Skeletal muscle tissue (tissue), 4 donors: ENCODE results near the gene DGKI. TPM values are rescaled to one million over a fixed set of nuclear protein-coding genes. Genes with fewer than 3 reads are reported as not detected.

Source experiments
- H3K27ac ChIP-seq: one replicate; pipeline ENCODE4 v1.7.0; 2013; ENCODE audit warnings: mild to moderate bottlenecking, low read depth, low read length, inconsistent platforms
- H3K27me3 ChIP-seq, 3 donors: one replicate each; pipeline ENCODE4 v1.7.0; 2013; ENCODE audit warnings: low read length in 3 of 3; ENCODE audit not compliant: control insufficient read depth in 3 of 3, insufficient read depth in 3 of 3
- H3K36me3 ChIP-seq, 3 donors: one replicate each; pipeline ENCODE4 v1.7.0; 2013; ENCODE audit warnings: low read length in 3 of 3; ENCODE audit not compliant: control insufficient read depth in 3 of 3, insufficient read depth in 3 of 3
- H3K4me1 ChIP-seq, 3 donors: one replicate each; pipeline ENCODE4 v1.7.0; 2013; ENCODE audit warnings: low read length in 3 of 3, mild to moderate bottlenecking in 3 of 3; ENCODE audit not compliant: control insufficient read depth in 3 of 3, insufficient read depth in 3 of 3
- H3K4me3 ChIP-seq, 3 donors: one replicate each; pipeline ENCODE4 v1.7.0; 2013; ENCODE audit warnings: low read length in 3 of 3
- H3K9ac ChIP-seq, 3 donors: one replicate each; pipeline ENCODE4 v1.7.0; 2013; ENCODE audit warnings: low read length in 3 of 3, mild to moderate bottlenecking in 3 of 3, moderate library complexity in 2 of 3, low read depth in 1 of 3
- H3K9me3 ChIP-seq, 3 donors: one replicate each; pipeline ENCODE4 v1.7.0; 2013; ENCODE audit warnings: low read length in 3 of 3; ENCODE audit not compliant: control insufficient read depth in 3 of 3
- total RNA-seq: library from RNA; depleted of rRNA; stranded (reverse); fragments of >200 nt; gene quantifications from one replicate; pipeline ENCODE4 v1.2.3, GENCODE V29; 2014
- donor health status: Osteomylitis.

The DGKI gene
- total RNA-seq, 1 donor from 2014 or later, result 1.0 TPM

DNA sequence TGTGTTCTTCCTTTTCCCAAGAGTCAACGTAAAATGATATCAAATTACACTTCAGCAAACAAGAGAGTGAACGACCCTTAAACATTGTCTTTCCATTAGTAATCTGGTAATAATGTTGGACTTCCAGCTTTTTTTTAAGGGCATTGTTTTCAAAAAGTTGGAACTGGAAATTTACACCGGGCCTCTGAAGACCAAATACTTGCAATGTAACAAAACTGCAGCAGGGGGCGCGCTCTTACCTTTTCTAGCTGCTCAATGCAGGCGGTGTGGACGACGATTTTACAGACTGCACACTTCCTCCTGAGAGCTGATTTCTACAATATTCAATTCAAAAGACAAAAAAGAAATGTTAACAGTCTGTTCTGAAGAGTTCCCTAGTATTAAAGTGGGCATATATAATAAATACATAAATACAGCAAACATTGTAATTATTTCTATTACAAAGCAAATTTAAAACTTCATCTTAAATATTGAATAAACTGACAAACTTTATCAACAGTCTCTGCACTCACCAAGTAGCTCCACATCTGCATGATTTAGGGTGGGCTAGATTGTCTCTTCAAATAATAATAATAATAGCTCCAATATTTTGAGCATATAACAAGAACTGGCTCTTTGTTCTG lies 190.4 kb downstream of the DGKI start:
- Histone ChIP-seq H3K9me3 (no peaks in the 10 kb centered on the region), H3K27me3 (no peaks in the 10 kb centered on the region), H3K4me3 (no peak overlapping the region), H3K36me3 (no peaks in the 10 kb centered on the region), H3K27ac (no peak overlapping the region), H3K9ac (peak overlapping the region in 1 of 3 donors; percentile 43), H3K4me1 (peaks cover 0 to 4% (median 3%) of the 10 kb centered on the region in 3 donors)

DNA sequence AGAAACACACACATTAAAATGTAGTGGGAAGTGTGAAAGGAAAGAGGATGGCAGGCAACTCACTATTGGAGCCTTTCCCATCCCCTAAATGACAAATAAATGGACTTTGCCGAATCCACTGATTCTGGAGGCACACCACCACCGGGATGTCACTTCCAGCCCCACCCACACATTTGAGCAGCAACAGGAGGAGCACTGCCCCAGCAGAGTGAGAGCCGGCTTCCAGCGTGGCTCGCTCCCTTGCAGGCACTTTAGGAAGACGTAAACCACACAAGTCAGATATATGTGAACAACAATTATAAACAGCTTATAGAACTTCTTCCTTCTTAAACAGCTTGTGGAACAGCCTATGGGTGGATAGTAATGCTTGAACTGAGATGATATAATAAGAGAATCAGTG lies 191.0 kb downstream of the DGKI start:
- H3K4me3 ChIP-seq, result no peak overlapping the region
- no peak overlapping the region for H3K9ac ChIP-seq
- no peaks in the 10 kb centered on the region for H3K9me3 ChIP-seq
- peaks cover 0 to 4% (median 3%) of the 10 kb centered on the region in 3 donors for H3K4me1 ChIP-seq
- H3K27me3 ChIP-seq, result no peaks in the 10 kb centered on the region
- no peak overlapping the region for H3K27ac ChIP-seq
- no peaks in the 10 kb centered on the region for H3K36me3 ChIP-seq

DNA sequence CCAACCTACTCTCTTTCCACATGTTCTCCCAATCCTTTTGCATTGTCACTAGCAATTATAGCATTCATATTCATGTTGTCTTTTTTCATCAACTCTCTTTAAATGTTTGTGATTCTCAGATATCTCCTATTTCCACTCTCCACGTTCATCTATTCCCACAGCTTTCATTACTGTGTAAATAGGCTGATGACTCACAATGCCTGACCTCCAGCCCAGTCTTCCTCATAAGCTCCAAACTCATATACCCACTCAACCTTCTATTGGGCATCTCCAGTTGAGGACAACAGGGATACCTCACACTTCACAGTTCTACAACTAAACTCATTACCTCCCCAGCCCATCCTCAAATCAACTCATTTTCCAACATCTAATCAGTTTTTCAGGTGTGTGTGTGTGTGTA lies 194.1 kb downstream of the DGKI start:
- Histone ChIP-seq H3K27ac (no peak overlapping the region), H3K4me3 (no peak overlapping the region), H3K27me3 (no peaks in the 10 kb centered on the region), H3K4me1 (peaks cover 0 to 3% (median 3%) of the 10 kb centered on the region in 3 donors), H3K9me3 (no peaks in the 10 kb centered on the region), H3K9ac (no peak overlapping the region), H3K36me3 (no peaks in the 10 kb centered on the region)

DNA sequence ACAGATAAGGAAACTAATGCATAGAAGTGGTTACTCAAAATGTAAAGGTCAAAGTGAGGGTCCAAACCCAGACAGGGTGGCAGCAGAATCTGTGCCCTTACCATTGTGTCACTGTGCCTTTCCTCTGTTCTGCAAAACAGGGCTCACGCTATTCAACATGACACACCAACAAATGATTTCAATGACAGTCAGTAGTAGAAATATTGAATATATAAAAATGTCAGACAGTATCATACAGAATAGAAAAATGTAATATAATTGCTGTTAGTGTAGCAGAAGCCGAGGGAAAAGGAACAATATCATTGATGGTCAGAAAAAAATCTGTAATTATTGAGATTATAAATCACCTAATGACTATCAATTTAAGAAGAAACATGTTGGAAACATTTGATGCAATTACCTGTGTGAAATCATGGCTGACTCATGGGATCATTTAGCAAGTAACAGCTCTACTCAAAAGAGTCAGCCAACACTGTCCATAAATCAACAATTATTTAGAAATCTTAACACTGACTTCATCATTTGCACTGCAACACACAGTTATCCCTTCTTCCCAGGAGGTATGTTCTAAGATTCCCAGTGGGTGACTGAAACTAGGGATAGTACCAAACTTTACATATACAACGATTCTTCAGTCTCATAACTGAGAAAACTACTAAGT lies 198.7 kb downstream of the DGKI start:
- H3K9me3 ChIP-seq, result no peaks in the 10 kb centered on the region
- no peak overlapping the region for H3K27ac ChIP-seq
- H3K4me3 ChIP-seq, result no peak overlapping the region
- no peaks in the 10 kb centered on the region for H3K36me3 ChIP-seq
- H3K4me1 ChIP-seq, result no peaks in the 10 kb centered on the region
- H3K9ac ChIP-seq, result no peak overlapping the region
- no peaks in the 10 kb centered on the region for H3K27me3 ChIP-seq

DNA sequence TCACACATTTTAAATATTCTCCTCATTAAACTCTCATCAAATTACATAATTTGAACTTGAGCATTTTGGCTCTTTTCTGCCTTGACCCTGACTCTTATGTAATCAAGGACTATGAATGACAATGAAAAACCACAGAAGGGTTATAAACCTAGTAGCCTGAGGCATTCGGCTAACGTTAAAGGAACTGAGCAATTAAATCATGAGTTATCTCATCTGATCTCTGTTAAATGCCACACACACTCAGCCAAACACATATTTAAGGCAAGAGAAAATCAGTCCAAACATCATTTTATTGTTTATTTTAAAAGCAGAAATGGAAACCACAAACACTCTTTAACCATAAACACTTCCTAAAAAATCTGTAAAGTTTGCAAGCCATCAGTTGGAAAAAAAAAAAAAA lies 204.3 kb downstream of the DGKI start:
- H3K9me3 ChIP-seq, result no peaks in the 10 kb centered on the region
- H3K27me3 ChIP-seq, result no peaks in the 10 kb centered on the region

DNA sequence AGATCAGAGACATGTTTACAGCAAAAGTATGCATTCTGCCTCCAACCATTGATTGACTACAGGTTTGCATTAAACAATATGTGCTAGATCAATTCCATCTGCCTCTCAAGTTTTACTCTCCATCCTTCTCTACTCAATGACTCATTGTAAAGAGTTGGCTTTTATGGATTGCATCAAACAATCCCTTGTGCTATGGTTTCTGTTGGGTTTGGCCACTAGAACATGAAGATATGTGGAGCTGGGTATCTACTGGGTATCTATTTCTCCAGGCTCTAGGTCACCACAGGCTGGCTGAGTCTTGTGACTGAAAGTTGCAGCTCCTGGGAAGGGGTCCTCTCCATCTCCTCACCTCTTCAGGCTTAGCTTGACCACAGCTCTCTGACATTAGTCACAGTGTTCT lies 204.7 kb downstream of the DGKI start:
- Histone ChIP-seq H3K27me3 (no peaks in the 10 kb centered on the region), H3K36me3 (no peaks in the 10 kb centered on the region)

More for the DNA sequence above, 204.3 kb downstream of the DGKI start:
- Histone ChIP-seq H3K4me3 (no peak overlapping the region), H3K36me3 (no peaks in the 10 kb centered on the region), H3K27ac (no peak overlapping the region), H3K4me1 (no peaks in the 10 kb centered on the region), H3K9ac (no peak overlapping the region)

DNA sequence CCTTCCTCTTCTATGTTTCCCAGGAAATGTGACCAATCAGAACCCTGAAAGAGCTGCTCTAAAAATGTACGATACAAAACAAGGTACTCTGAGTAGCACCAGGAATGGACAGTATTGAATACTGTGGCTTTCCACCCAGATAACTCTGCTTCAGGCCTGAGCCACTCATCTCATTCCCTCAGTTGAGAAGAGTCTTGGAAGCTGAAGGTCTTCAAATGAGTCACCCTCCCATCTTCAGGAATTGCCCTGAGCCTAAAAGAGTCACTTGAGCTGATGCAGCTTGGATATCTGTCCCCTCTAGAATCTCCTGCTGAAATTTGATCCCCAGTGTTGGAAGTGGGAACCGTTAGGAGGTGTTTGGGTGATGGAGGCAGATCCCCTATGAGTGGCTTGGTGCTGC lies 210.4 kb downstream of the DGKI start:
- no peak overlapping the region for H3K27ac ChIP-seq
- no peaks in the 10 kb centered on the region for H3K36me3 ChIP-seq
- H3K4me3 ChIP-seq, result no peak overlapping the region
- H3K27me3 ChIP-seq, result no peaks in the 10 kb centered on the region
- no peaks in the 10 kb centered on the region for H3K9me3 ChIP-seq
- H3K9ac ChIP-seq, result no peak overlapping the region
- no peaks in the 10 kb centered on the region for H3K4me1 ChIP-seq

More for the DNA sequence above, 204.7 kb downstream of the DGKI start:
- Histone ChIP-seq H3K4me3 (no peak overlapping the region), H3K9ac (no peak overlapping the region), H3K9me3 (no peaks in the 10 kb centered on the region), H3K4me1 (no peaks in the 10 kb centered on the region), H3K27ac (no peak overlapping the region)

DNA sequence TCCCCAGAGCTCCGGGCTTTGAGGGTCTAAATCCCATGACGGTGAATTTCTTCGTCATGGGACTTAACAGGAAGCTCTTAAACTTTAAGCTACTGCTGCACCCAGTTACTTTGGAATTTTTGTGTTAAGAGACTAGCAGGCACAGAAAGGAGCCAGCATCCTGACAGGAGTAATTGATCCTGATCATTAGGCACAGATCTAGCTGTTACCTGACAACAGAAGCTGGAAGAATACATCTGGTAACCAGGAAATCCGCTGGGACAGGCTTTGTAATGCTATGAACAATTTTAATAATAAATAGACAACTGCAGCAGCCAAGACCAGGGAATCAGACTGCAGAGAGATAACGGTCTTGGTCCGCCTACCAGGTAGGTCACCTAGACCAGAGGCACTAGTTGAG lies 210.9 kb downstream of the DGKI start:
- no peaks in the 10 kb centered on the region for H3K4me1 ChIP-seq
- no peak overlapping the region for H3K27ac ChIP-seq
- no peaks in the 10 kb centered on the region for H3K27me3 ChIP-seq
- H3K9ac ChIP-seq, result no peak overlapping the region
- no peak overlapping the region for H3K4me3 ChIP-seq
- H3K36me3 ChIP-seq, result no peaks in the 10 kb centered on the region
- H3K9me3 ChIP-seq, result no peaks in the 10 kb centered on the region

DNA sequence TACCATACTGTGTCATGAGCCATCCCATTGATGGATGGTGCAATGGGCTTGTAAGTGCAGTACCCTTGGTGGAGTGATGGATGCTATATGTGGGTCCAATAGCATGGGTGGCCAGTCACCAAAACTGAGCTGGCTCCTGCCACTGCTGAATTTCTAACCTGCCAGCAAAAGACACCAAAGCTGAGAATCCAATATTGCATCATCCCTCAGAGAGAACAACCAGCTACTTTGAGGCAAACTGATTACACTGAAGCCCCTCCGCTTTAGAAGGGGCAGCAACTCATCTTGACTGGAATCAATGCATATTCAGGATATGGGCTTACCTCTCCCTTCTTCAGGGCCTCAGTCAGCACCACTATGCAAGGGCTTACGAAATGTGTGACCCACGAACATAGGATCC lies 211.6 kb downstream of the DGKI start:
- no peaks in the 10 kb centered on the region for H3K4me1 ChIP-seq
- no peak overlapping the region for H3K27ac ChIP-seq
- no peaks in the 10 kb centered on the region for H3K9me3 ChIP-seq
- H3K36me3 ChIP-seq, result no peaks in the 10 kb centered on the region
- H3K9ac ChIP-seq, result no peak overlapping the region
- H3K4me3 ChIP-seq, result no peak overlapping the region
- no peaks in the 10 kb centered on the region for H3K27me3 ChIP-seq

DNA sequence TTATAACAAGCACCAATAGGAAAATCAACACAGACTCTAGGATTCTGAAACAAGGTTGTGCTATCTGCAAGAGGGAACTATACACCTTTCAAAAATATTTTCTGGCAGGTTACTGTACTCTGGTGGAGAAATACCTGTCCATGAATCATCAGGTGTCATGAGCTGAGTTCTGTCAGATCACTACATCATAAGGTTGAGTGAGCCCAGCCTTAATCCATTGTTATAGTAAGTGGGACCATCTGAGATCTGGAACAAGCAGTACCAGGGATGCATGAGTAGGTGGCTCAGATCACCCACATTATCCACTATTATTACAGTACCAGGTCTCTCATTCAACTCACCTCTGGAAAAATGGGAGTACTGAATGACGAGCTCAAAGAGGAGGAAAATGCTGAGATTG lies 212.4 kb downstream of the DGKI start:
- H3K36me3 ChIP-seq, result no peaks in the 10 kb centered on the region
- H3K4me3 ChIP-seq, result no peak overlapping the region
- no peaks in the 10 kb centered on the region for H3K9me3 ChIP-seq
- H3K4me1 ChIP-seq, result no peaks in the 10 kb centered on the region
- no peak overlapping the region for H3K9ac ChIP-seq
- H3K27ac ChIP-seq, result no peak overlapping the region
- H3K27me3 ChIP-seq, result no peaks in the 10 kb centered on the region
